C4-2B (cell line): ENCODE results near the gene PRKAG1.

Experiments
- H3K27ac ChIP-seq: fragments of 450-650 bp; 2 replicates; pipeline ENCODE4 v1.5.1; 2017
- ZFX ChIP-seq: fragments of 450-650 bp; IDR thresholded peaks from 2 replicates; pipeline ENCODE4 v1.6.1; 2017
- TF ChIP-seq, protein P1 (sequence below): fragments of 450-650 bp; conservative IDR thresholded peaks from 2 replicates; pipeline ENCODE4 v1.5.1; 2017; ENCODE audit warnings: mild to moderate bottlenecking

Gene PRKAG1

GRCh38 chr12:49034286-49034622, 15.7 kb upstream of the PRKAG1 start:
- no peak overlapping the region for H3K27ac ChIP-seq
- no peak for TF ChIP-seq ZFX
- TF ChIP-seq, protein P1, sequence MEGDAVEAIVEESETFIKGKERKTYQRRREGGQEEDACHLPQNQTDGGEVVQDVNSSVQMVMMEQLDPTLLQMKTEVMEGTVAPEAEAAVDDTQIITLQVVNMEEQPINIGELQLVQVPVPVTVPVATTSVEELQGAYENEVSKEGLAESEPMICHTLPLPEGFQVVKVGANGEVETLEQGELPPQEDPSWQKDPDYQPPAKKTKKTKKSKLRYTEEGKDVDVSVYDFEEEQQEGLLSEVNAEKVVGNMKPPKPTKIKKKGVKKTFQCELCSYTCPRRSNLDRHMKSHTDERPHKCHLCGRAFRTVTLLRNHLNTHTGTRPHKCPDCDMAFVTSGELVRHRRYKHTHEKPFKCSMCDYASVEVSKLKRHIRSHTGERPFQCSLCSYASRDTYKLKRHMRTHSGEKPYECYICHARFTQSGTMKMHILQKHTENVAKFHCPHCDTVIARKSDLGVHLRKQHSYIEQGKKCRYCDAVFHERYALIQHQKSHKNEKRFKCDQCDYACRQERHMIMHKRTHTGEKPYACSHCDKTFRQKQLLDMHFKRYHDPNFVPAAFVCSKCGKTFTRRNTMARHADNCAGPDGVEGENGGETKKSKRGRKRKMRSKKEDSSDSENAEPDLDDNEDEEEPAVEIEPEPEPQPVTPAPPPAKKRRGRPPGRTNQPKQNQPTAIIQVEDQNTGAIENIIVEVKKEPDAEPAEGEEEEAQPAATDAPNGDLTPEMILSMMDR, result no peak

- TF ChIP-seq, protein P1, result no peak
- TF ChIP-seq ZFX, result no peak
- H3K27ac ChIP-seq, result no peak overlapping the region
These were observed 15.2 kb upstream of the PRKAG1 start for GRCh38 chr12:49033611-49034285.

DNA sequence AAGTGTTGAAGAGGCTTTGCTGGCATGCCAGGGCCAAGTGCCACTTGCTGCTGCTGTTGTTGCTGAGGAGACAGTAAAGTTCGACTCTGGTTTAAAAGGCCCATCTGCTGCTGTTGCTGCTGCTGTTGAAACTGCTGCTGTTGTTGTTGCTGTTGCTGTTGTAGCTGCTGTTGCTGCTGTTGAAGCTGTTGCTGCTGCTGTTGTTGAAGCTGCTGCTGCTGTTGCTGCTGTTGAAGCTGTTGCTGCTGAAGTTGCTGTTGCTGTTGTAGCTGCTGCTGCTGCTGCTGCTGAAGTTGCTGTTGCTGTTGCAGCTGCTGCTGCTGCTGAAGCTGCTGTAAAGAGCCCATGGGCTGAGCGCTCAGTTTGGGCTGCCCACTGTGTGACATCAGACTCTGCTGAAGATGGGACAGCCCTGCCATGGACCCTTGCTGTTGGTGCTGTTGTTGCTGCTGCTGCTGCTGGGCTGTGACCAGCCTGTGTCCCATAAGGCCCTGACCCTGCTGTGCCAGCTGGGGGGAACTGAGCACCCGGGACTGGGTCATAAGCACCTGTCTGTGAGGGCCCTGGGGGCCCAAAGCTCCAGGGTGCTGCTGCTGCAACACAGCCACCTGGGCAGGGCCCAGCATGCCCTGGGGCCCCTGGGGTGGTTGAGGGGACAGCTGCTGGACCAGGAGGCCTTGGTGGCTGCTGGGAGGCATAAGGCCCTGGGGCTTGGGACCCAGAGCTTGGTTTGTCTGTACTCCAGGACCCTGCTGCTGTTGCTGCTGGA, 14.3 kb upstream of the PRKAG1 start:
- no peak for TF ChIP-seq ZFX
- TF ChIP-seq, protein P1, result no peak
- no peak overlapping the region for H3K27ac ChIP-seq

GRCh38 chr12:49032276-49032675, 13.7 kb upstream of the PRKAG1 start:
- H3K27ac ChIP-seq, result no peak overlapping the region
- TF ChIP-seq, protein P1, result no peak
- TF ChIP-seq ZFX, result no peak

GRCh38 chr12:49031573-49032161, 13.1 kb upstream of the PRKAG1 start:
- TF ChIP-seq, protein P1, result no peak
- no peak for TF ChIP-seq ZFX
- no peak overlapping the region for H3K27ac ChIP-seq

DNA sequence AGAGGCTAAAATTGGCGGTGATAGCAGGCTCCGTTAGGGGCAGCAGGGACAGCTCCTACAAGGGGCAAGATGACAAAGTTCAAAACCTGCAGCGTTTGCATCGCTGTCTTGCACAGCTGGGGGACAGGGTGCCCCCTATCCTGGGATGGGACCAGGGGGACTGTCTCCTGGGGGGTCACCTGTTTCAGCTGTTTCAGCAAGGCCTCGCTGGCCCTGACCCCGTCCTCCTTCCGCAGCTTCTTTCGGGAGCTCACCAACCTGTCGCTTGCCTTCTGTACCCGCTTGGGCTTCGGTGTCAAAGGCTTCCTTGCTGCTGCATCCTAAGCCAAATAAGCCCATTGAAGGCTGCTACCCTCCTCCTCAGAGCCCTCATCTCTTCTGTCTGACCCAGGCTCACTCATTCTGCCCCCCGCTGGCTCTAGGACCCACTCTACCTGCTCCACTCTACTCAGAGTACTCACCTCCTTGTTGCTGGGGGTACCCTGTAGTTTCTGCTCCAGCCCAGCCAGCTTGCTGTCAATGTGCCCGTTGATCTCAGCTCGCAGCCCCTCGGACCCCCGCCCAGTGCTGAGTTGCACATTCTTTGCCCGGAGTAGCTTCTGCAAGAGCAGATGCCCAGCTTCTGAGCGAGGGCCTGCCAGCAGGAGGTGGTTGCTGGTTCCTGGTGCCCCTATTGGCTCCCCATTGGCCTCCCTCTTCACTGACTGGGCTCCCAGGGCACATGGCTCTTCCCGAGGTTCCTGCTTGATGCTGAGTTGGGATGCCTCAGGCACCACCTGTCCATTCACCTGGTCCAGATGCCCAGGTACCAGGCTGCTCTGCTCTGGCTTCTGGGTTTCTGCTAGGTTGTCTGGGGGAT, 12.4 kb upstream of the PRKAG1 start:
- H3K27ac ChIP-seq, result no peak overlapping the region
- no peak for TF ChIP-seq ZFX
- TF ChIP-seq, protein P1, result no peak
